Activated CD8-positive, alpha-beta memory T cell treated with anti-CD3 and anti-CD28 coated beads, Interleukin-2, amount 50 U/mL, for 24 hours (primary cell): ENCODE results near the gene SLC25A39.
A peak's percentile ranks its signal among the peaks of the same experiment; 100 is the strongest.
"Not testable (repeated sequence)": the region's sequence is repeated elsewhere in the genome, so short reads cannot be mapped to it uniquely, and the experiment has no call there.

Source experiments
- DNase-seq: peaks from one replicate; pipeline ENCODE4 v3.0.0-alpha.2; 2020; ENCODE audit errors: extremely low read depth

The SLC25A39 gene

DNA sequence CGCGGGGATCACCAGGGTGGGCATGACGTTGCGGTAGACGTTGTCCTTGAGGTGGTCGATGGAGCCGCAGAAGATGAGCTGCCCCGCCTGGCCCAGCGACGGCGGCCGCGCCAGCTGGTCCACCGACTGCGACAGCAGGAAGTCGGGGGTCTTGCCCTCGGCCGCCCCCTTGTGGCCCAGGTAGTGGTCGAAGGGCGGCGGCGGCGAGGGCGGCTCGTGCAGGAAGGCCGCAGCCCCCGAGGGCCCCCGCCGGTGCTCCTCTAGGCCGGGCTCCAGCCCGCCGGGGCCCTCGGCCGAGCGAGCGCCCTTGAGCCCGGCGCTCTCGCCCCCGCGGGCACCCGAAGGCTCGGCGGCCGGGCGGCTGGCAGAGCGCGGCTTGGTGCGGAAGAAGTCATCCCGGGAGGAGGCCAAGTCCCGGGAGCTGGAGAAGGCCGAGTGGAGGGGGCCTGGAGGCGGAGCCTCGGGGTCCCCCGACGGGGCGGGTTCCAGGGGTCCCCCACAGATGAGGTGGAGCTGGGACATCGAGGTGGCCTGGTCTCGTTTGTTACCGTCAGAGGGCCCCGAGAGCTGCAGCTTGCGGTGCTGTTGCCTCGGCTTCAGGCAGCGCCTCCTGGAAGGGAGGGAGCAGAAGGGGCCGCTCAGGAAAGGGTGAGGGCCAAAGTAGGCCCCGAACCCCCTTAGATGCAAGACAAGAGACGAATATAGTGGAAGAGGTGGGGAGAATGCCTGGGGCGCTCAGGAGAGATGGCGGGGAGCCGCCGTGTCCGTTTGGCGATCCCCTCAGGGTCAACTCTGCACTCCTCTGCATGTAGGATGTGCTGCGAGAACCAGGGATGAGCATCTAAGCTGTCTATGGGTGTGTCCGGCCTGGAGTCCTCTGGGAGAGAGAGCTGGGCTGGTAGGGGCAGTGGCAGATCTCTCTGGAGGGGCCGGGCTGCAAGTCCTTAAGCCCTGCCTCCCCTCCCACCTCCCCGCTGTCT lies 30.2 kb upstream of the SLC25A39 start:
- DNase-seq, result no peak

DNA sequence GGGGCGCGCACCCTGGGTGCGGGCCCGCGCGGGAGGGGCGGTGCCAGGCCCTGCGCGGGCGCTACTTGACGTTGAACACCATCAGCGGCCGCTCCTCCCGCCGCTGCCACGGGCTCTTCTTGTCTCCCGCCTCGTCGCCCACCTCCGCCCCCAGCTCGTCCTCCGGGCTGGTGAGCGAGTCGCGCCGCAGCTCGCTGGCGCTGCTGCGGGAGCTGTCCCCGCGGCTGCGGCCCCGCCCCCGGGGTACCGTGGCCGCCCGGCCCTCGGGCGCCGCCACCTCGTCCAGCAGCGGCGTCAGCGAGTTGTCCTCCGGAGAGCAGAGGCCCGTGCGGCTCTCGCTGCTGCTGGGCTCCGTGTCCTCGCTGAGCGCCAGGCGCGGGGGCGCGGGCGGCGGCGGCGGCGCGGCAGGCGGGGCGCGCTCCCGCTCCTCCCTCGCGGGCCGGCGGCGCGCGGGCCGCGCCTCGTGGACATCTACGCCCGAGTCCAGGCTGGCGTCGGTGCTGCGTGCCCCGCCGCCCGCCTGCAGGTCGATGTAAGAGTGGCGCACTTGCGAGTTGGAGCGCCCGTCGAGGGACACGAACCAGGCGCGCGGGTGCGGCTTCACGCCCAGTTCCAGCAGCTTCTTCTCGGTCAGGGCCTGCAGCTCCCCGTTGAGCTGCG lies 29.2 kb upstream of the SLC25A39 start:
- no peak for DNase-seq

DNA sequence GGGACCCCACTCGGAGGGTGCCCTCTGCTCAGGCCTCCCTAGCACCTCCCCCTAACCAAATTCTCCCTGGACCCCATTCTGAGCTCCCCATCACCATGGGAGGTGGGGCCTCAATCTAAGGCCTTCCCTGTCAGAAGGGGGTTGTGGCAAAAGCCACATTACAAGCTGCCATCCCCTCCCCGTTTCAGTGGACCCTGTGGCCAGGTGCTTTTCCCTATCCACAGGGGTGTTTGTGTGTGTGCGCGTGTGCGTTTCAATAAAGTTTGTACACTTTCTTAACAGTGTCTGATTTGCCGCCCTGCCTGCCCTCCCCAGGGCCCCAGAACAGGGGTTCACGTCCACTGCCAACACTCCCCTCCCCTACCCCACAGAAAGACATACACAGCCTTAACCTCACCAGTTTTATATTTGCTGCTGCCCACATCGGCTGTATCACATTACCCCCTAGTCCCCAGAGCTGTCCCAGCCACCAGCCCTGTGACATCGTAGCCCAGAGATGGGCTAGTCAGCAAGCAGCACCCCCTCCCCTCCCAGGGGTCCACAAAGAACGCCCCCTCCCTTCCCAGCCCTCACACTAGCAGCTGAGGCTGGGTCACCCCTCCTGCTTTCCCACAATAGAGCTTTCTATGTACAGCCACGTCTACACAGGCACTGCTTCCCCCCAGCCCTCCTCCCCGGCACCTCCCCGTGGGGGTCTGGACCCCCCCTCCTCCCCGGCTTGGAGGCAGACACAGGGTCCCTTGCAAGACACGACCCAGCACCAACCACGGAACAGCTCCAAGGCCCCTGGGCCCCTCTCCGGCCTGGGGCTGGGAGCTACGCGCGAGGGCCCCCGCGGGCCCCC lies 28.4 kb upstream of the SLC25A39 start:
- no peak for DNase-seq

DNA sequence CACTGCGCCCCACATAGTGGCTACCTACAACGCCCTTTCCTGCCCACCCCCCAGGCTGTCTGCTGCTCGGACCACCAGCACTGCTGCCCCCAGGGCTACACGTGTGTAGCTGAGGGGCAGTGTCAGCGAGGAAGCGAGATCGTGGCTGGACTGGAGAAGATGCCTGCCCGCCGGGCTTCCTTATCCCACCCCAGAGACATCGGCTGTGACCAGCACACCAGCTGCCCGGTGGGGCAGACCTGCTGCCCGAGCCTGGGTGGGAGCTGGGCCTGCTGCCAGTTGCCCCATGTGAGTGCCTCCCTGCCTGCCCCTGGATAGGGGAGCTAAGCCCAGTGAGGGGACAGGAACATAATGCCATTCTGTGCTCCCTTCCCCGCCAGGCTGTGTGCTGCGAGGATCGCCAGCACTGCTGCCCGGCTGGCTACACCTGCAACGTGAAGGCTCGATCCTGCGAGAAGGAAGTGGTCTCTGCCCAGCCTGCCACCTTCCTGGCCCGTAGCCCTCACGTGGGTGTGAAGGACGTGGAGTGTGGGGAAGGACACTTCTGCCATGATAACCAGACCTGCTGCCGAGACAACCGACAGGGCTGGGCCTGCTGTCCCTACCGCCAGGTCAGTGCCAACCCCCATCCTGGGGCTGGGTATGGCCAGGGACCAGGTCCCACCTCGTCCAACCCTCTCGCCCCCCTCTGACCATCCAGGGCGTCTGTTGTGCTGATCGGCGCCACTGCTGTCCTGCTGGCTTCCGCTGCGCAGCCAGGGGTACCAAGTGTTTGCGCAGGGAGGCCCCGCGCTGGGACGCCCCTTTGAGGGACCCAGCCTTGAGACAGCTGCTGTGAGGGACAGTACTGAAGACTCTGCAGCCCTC lies 27.6 kb upstream of the SLC25A39 start:
- no peak for DNase-seq

DNA sequence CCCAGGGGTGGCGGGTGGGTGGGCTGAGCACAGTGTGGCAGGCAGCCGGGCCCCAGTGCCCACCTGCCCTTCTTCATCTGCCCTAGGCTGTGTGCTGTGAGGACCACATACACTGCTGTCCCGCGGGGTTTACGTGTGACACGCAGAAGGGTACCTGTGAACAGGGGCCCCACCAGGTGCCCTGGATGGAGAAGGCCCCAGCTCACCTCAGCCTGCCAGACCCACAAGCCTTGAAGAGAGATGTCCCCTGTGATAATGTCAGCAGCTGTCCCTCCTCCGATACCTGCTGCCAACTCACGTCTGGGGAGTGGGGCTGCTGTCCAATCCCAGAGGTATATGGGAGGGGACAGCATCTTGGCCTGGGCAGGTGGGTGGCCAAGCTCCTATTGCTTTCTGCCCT lies 26.8 kb upstream of the SLC25A39 start:
- no peak for DNase-seq

DNA sequence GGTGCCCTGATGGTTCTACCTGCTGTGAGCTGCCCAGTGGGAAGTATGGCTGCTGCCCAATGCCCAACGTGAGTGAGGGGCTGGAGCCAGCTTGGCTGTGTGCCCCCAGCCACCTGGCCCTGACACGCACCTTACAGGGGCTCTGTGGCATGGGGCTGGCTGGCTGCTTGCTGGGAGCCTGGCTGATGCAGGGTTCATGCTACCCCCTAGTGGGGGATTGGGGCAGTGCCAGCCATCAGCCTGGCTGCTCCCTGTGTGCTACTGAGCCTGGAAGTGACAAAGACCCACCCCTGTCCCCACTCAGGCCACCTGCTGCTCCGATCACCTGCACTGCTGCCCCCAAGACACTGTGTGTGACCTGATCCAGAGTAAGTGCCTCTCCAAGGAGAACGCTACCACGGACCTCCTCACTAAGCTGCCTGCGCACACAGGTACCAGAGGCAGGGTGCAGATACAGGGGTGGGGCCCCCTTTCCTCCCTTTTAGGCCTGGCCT lies 26.2 kb upstream of the SLC25A39 start:
- DNase-seq, result peak; percentile 27

DNA sequence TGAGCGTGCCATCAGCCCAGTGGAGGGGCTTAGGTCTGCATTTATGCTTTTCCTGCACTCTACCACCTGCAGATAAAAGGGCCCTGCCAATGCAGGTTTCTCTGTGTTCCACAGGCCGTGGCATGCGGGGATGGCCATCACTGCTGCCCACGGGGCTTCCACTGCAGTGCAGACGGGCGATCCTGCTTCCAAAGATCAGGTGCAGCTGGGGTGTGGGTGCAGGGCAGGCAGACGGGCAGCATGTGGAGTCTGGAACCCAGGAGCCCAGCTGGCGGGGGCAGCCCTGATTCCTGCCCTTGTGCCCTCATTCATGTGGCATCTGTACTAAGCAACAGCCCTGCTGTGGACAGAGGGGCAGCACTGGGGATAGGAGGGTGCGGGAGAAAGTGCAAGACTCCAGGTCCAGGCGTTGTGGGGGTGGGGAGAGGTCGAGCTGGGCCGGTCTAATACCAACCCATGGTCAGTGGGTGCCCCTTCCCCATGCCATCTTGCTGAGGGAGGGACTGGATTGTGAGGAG lies 25.0 kb upstream of the SLC25A39 start:
- no peak for DNase-seq

DNA sequence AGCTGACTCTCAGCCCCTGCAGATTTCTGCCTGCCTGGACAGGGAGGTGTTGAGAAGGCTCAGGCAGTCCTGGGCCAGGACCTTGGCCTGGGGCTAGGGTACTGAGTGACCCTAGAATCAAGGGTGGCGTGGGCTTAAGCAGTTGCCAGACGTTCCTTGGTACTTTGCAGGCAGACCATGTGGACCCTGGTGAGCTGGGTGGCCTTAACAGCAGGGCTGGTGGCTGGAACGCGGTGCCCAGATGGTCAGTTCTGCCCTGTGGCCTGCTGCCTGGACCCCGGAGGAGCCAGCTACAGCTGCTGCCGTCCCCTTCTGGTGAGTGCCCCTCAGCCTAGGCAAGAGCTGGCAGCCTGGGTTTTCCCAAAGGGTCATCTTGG lies 24.4 kb upstream of the SLC25A39 start:
- no peak for DNase-seq

DNA sequence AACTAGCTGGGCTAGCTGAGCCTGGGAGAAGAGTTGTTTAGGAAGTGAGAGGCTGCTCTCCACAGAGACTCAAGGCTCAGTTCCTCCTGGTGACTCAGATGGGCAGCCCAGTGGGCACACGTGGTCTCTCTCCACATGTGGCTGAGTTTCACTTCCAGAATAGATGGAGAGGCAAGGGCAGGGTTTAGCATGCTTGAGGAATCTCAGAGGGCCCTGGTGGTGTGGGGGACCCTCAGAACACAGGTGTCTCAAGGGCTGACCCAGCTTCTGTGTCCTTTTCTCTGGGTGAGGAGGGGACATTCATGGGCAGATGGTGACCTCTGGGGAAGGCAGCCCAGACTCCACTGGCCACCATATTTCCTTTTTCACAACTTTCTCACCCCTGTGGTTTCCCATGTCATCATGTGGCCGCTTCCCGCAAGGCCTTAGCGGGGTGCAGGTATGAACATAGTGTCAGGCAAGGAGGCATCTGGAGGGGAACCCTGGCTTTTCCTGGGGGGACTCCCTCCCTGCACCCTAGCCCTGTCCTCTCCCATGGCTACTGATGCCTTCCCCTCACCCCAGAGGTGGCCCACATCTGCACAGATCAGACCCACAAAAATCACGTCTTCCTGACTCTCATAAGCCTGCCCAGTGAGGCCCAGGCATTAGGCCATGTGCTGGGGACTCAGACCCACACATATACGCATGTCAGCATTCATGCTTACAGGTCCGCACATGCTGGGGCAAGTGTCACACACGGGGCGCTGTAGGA lies 23.8 kb upstream of the SLC25A39 start:
- no peak for DNase-seq

DNA sequence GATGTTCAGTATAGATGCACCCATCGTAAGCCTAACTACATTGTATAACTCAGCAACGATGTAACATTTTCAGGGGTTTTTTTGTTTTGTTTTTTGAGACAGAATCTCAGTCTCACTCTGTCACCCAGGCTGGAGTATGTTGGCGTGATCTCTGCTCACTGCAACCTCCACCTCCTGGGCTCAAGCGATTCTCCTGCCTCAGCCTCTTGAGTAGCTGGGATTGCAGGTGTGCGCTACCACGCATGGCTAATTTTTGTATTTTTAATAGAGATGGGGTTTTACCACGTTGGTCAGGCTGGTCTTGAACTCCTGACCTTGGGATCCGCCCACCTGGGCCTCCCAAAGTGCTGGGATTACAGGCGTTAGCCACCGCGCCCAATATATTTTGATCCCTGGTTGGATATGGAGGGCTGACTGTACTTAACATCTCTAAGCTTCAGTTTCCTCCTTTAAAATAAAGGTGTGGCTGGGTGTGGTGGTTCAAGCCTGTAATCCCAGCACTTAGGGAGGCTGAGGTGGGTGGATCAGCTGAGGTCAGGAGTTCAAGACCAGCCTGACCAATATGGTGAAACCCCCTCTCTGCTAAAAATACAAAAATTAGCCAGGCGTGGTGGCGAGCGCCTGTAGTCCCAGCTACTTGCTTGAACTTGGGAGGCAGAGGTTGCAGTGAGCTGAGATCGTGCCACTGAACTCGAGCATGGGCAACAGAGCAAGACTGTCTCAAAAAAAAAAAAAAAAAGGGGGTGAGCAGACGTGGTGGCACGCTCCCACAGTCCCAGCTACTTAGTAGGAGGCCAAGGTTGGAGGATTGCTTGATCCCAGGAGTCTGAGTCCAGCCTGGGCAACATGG lies 22.8 kb upstream of the SLC25A39 start:
- not testable (repeated sequence) for DNase-seq

DNA sequence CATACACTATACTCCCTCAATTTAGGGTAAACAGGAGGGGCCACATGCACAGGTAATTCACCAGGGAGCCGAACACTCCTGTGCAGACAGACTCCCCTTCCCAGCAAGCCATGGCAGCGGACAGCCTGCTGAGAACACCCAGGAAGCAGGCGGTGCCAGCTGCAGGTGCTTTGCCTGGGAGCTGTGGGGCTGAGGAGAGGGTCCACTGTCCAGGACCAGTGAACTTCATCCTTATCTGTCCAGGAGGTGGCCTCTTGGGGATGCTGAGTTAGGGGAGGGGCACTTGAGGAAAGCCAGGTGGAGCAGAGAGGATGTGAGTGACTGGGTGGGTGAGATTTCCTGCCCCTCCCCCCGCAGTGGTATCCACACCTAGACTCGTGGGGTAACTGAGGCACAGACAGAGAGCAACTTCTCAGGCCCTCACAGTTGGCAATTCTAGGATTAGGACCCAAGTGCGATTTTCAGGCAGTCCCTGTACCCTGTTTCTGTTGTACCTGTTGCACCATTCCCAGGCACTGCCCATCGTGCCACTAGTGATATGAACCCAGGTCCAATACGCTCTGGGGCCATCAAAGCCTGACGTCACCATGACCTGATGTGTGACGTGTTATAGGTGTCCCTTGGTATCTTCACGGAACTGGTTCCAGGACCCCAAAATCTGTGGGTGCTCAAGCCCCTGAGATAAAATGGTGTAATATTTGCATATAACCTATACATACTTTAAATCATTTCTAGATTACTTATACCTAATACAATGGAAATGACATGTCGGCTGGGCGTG lies 21.6 kb upstream of the SLC25A39 start:
- DNase-seq, result no peak

DNA sequence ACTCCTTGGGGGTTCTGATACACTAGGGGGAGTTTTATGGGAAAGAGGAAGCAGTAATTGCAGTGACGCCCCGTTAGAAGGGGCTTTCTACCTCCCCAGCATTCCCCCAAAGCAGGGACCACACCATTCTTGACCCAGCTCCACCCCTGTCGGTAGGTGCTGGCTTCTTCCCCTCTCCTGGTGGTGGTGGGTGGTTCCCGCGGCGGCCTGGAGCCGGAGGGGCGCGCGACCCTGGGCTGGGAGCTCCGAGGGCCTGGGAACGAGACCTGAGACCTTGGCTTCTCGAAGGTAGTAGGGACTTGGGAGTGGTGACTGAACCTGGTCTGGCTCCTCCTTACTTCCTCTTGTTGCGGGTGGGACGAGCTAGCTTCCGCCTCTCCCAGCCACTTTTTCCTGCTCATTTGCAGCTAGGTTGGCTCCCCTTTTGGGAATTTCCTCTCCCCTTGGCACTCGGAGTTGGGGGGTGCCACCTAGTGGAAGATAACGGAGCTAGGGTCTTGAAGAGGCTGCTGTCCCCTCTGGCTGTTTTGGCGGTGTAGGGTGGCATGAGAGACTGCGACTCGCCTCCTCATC lies 20.9 kb upstream of the SLC25A39 start:
- no peak for DNase-seq

DNA sequence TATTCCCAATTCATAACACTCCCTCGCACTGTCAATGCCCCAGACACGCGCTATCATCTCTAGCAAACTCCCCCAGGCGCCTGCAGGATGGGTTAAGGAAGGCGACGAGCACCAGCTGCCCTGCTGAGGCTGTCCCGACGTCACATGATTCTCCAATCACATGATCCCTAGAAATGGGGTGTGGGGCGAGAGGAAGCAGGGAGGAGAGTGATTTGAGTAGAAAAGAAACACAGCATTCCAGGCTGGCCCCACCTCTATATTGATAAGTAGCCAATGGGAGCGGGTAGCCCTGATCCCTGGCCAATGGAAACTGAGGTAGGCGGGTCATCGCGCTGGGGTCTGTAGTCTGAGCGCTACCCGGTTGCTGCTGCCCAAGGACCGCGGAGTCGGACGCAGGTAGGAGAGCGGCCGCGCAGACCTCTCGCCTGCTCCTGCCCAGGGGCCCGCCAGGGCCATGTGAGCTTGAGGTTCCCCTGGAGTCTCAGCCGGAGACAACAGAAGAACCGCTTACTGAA lies 20.4 kb upstream of the SLC25A39 start, which contains the start of gene GRN:
GRN (plus strand) TSS at position 364 of the 515 bp plus-strand sequence. CDS start 3,863 bp downstream, outside the sequence.
- DNase-seq, result peak; percentile 58

DNA sequence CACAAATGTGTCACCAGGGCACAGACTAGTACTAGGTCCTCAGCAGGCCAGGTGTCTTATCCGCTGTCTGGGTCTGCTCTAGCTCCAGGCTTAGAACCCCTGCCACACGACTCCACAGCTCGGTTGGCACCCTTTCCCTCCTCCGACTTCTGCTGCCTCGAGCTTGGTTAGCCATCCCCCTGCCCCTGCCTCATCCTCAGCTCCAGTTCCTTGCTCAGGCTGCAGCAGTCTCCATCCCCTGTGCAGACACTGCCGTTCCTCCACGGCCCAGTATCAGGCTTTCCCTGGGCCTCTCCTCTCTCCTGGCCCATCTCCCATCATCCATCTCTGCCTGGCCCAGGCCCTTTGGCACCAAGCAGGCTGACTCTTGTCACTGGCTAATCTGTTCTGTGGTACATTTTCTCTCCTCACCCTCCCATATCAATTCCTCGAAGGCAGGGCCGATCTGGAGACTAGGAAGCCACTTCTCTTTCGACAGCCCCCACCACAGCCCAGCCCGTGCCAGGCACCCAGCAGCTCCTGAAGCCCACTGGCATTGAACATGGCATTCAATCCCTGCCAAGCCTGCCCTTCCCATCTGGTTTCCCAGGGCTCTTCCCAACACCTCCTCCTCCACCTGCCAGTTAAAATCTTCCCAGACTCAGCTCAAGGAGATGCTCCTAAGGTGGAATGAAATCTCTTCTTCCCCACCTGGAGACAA lies 19.0 kb upstream of the SLC25A39 start:
- no peak for DNase-seq

DNA sequence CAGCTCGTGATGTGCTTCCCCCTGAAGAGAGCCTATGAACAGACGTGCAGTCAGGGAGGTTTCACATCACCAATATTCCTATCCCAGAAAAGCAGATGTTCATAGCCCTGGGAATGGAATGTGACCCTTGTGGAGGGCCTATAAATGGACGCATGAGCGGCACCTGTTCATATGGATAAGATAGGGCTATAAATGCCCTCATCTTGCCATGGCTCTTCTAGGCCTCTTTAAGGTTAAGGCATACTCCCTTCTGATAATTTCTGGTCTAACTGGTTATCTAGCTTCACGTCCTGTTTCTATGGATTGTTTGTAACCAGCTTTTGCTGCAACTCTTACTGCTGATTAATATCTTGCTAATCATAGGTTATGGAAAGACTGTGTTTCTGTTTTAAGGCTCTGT lies 15.9 kb upstream of the SLC25A39 start:
- not testable (repeated sequence) for DNase-seq

DNA sequence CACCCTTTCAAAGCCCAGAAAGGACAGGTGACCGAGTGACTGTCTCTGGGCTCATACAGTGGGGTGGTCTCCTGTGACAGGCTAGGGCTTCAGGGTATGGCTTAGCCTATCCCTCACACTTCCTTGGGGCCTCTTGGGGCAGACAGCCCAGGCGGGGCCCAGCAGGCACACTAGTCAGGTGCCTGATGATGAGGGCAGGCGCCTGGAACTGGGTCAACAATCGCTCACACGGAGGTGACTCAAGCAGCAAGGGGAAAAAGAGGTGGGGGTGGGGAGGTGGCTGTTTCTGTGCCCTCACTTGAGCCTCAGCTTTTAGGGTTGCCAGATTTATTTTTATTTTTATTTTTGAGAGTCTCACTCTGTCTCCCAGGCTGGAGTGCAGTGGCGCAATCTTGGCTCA lies 14.1 kb upstream of the SLC25A39 start:
- no peak for DNase-seq

DNA sequence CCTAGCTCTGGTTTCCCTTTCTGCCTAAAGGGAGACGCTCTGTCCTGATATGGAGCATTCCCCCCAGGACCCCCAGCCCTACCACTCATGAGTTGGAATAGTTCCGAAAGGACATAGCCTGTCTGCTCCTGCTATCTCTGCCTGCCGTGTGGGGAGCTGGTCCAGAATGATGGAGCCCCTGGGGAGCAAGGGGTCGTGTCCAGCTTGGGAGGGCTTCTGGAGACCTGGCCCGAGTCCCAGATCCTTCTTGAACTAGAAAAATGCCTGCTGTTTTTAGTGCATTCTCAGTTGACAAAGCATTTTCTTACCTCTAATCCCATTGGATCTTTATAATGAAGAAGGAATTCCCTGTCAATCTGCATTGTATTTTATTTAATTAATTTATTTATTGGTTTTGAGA lies 11.3 kb upstream of the SLC25A39 start:
- DNase-seq, result no peak
